Measurements from ENCODE around the gene NOSTRIN. TPM values are rescaled to one million over a fixed set of nuclear protein-coding genes. Genes with fewer than 3 reads are reported as not detected.
A peak's percentile ranks its signal among the peaks of the same experiment; 100 is the strongest.
"Not testable (repeated sequence)": the region's sequence is repeated elsewhere in the genome, so short reads cannot be mapped to it uniquely, and the experiment has no call there.

The NOSTRIN gene
- total and polyA plus RNA-seq, 8 donors: 25.7 to 45.3 (median 38.8) TPM

DNA sequence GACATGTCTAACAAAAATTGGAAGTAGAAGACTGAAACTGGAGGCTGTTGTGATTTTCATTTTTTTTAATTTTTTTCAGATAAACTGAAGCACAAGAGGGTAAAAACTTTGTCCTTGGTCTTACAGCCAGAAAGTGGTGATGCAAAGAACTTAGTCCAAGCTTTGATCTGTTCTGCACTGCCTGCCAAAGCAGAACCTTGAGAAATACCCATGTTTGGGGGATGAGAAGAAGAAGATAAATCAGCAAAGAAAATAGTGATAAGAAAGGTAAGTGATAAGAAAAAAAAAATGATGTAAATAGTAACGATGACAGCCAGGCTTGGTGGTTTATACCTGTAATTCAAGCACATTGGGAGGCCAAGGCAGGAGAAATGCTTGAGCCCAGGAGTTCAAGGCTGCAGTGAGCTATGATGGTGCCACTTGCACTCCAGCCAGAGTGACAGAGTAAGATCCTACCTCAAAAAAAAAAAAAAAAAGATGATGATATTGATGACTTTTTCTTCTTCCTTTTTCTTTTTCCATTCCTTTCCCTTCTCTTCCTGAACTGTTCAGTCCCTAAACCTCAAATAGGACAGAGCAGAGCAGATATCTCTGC, 14.6 kb upstream of the NOSTRIN start:
- TF ChIP-seq, protein P1, sequence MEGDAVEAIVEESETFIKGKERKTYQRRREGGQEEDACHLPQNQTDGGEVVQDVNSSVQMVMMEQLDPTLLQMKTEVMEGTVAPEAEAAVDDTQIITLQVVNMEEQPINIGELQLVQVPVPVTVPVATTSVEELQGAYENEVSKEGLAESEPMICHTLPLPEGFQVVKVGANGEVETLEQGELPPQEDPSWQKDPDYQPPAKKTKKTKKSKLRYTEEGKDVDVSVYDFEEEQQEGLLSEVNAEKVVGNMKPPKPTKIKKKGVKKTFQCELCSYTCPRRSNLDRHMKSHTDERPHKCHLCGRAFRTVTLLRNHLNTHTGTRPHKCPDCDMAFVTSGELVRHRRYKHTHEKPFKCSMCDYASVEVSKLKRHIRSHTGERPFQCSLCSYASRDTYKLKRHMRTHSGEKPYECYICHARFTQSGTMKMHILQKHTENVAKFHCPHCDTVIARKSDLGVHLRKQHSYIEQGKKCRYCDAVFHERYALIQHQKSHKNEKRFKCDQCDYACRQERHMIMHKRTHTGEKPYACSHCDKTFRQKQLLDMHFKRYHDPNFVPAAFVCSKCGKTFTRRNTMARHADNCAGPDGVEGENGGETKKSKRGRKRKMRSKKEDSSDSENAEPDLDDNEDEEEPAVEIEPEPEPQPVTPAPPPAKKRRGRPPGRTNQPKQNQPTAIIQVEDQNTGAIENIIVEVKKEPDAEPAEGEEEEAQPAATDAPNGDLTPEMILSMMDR (IDR thresholded peaks at IDR 0.05): no peak
- Histone ChIP-seq H3K4me1 (no peaks in the 10 kb centered on the region), H3K27ac (no peak overlapping the region), H3K27me3 (no peaks in the 10 kb centered on the region), H3K36me3 (no peaks in the 10 kb centered on the region), H3K9me3 (no peaks in the 10 kb centered on the region), H3K4me3 (no peak overlapping the region)
- no peak for DNase-seq
- intact Hi-C loops (cut with DNase I): no loop called here
- no peak for ATAC-seq

DNA sequence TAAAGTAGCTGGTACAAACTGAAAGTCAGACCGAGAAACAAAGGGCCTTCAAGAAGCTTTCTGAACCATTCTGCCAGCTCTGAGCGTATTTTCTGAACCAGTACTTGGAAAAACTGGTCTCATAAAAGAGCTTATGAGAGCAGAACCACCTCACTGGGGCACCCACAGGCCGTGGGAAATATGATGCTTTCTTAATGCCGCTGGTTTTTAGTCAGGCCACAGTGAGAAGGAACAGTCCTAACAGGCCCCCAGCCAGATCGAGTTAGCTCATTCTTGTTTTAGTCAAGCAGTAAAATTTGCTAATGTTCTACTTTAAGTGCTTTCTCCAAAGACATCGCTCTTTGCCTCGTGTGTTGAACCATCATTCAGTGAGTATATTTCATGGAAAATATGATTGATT, 12.7 kb upstream of the NOSTRIN start:
- Histone ChIP-seq H3K36me3 (no peaks in the 10 kb centered on the region), H3K4me3 (no peak overlapping the region), H3K27ac (peak overlapping the region in 1 of 2 donors; percentile 34), H3K9me3 (no peaks in the 10 kb centered on the region), H3K27me3 (no peaks in the 10 kb centered on the region), H3K4me1 (no peaks in the 10 kb centered on the region)
- TF ChIP-seq, protein P1 (IDR thresholded peaks at IDR 0.05): no peak
- DNase-seq (no peak), ATAC-seq (no peak)
- intact Hi-C loops (cut with DNase I): no loop called here

DNA sequence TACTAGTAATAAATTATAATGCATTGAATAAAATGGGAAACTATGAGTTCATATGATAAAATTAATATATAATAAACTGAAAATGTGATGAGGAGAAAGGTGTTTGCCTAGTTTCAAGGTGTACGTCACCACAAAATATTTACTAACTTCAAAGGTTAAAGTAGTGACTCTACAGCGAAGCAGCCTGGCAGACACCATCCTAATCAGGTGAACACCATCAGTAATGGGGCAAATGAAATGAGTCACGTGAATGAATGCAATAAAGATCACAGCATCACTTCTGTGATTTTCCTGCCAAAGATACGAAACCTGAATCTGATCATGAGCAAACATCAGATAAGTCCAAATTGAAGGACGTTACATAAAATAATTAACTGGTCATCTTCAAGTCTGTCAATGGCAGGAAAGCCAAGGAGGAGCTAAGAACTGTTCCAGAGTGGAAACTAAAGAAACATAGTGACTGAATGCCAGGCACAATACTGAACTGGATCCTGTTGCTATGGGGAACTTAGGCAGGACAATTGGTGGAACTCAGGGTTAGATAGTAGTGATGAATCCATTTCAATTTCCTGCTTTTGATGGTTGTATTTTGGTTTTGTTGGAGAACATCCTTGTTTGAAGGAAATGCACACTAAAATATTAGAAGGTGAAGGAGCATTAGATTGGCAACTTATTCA, 12.1 kb upstream of the NOSTRIN start:
- Histone ChIP-seq H3K27me3 (no peaks in the 10 kb centered on the region), H3K9me3 (no peaks in the 10 kb centered on the region), H3K4me1 (no peaks in the 10 kb centered on the region), H3K36me3 (no peaks in the 10 kb centered on the region), H3K4me3 (no peak overlapping the region), H3K27ac (peak overlapping the region in 1 of 2 donors; percentile 34)
- DNase-seq (no peak), ATAC-seq (no peak)
- intact Hi-C loops (cut with DNase I): no loop called here
- TF ChIP-seq, protein P1 (IDR thresholded peaks at IDR 0.05): no peak

DNA sequence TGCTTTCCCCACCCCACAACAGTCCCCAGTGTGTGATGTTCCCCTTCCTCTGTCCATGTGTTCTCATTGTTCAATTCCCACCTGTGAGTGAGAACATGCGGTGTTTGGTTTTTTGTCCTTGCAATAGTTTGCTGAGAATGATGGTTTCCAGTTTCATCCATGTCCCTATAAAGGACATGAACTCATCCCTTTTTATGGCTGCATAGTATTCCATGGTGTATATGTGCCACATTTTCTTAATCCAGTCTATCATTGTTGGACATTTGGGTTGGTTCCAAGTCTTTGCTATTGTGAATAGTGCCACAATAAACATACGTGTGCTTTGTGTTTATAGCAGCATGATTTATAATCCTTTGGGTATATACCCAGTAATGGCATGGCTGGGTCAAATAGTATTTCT, 11.3 kb upstream of the NOSTRIN start:
- H3K27ac ChIP-seq; DNase-seq; H3K4me3 ChIP-seq; ATAC-seq; H3K36me3 ChIP-seq; H3K27me3 ChIP-seq; intact Hi-C loops (cut with DNase I); H3K9me3 ChIP-seq; H3K4me1 ChIP-seq: not testable (repeated sequence)

DNA sequence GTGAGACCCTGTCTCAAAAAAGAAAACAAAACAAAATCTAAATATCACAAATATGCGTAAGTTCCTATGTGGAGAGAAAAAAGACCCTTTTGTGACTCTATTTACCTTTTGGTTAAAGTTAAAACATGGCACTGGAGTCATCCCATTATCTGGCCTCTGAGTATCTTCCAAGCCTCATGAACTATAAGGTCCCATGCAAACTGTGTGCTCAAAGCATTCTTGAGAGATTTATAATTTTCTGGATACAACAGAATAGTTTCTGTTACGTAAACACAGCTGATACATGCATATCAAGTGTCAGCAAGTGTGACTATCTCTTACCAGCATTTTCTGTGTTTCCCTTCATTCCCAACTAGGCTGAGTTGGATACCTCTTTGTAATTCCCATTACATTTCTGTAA, 8.8 kb upstream of the NOSTRIN start:
- DNase-seq (no peak), ATAC-seq (no peak)
- Histone ChIP-seq H3K4me3 (no peak overlapping the region), H3K27me3 (no peaks in the 10 kb centered on the region), H3K9me3 (no peaks in the 10 kb centered on the region), H3K36me3 (no peaks in the 10 kb centered on the region), H3K4me1 (peaks cover 0 to 3% of the 10 kb centered on the region in 2 donors), H3K27ac (no peak overlapping the region)
- intact Hi-C loops (cut with DNase I): no loop called here
- TF ChIP-seq, protein P1 (IDR thresholded peaks at IDR 0.05): no peak
